ENCODE data around the gene GAPVD1.

DNA sequence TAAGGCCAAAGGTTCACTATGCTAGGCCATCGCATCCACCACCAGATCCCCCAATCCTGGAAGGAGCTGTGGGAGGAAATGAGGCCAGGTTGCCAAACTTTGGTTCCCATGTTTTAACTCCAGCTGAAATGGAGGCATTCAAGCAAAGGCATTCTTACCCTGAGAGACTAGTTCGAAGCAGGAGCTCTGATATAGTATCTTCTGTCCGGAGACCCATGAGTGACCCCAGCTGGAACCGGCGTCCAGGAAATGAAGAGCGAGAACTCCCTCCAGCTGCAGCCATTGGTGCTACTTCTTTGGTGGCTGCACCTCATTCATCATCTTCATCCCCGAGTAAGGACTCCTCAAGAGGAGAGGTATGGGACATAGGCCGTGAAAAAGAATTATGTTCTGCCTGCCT lies 75.6 kb downstream of the GAPVD1 start:
- TF ChIP-seq, protein P1, sequence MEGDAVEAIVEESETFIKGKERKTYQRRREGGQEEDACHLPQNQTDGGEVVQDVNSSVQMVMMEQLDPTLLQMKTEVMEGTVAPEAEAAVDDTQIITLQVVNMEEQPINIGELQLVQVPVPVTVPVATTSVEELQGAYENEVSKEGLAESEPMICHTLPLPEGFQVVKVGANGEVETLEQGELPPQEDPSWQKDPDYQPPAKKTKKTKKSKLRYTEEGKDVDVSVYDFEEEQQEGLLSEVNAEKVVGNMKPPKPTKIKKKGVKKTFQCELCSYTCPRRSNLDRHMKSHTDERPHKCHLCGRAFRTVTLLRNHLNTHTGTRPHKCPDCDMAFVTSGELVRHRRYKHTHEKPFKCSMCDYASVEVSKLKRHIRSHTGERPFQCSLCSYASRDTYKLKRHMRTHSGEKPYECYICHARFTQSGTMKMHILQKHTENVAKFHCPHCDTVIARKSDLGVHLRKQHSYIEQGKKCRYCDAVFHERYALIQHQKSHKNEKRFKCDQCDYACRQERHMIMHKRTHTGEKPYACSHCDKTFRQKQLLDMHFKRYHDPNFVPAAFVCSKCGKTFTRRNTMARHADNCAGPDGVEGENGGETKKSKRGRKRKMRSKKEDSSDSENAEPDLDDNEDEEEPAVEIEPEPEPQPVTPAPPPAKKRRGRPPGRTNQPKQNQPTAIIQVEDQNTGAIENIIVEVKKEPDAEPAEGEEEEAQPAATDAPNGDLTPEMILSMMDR (conservative IDR thresholded peaks at IDR 0.05; ENCODE audit: low read length): 0 out of 2 replicates have a peak, but pooled peaks have one; percentile 17
- TF ChIP-seq EZH2phosphoT487 (IDR thresholded peaks at IDR 0.05; ENCODE audit: borderline replicate concordance, low read depth, low read length): no peak

Measured in OCI-LY7 (cell line).